Measurements from ENCODE around the gene KBTBD12. TPM values are rescaled to one million over a fixed set of nuclear protein-coding genes. Genes with fewer than 3 reads are reported as not detected.

KBTBD12 gene
- total and polyA plus RNA-seq, 12 donors: 5.1 to 54.2 (median 31.5) TPM

DNA sequence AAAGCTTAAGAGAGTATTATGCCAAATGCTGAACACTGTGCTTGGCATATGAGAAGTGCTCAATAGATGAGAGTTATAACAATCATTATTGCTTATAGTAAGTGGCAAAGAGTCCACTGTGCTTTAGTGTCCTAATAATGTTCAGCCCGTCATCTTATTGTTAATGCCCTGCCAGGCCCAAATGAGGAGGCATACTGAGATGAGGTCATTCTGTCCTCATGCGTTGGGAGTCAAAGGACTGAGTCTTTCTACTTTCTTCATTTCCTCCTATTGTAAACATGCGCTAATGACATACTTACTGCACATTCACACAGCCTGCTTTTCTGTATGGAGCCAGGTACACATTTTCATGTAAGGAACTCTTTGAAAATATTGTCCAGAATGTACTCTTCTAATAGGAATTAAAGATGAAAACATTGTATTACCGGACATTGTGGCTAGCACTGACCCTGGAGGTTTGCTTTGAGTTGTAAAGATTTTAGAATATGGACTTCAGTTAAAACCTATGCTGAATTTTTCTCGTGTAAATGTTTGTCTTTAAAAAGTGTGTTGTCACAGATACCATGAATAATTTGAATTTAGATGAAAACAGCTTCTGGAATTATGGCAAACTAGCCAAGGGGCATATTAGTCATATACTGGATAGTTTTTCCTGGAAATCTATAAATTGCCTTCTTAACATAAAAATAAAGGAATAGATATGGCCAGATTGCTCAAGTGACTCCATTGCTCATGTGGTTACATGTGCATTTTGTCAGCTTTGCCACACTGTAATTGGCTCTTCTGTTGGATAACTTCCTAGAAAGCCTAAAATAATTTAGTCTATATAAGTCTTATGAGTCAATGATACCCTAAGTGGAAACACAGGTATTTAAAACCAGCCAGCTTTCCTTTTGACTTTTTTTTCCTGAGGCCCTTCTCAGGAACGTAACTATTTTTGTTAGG lies 38.3 kb downstream of the KBTBD12 start:
- no peaks in the 10 kb centered on the region for H3K36me3 ChIP-seq
- no peak overlapping the region for H3K4me3 ChIP-seq
- H3K9me3 ChIP-seq: no peaks in the 10 kb centered on the region
- H3K27ac ChIP-seq: peak overlapping the region; percentile 46 to 94 (median 86)
- DNase-seq: peak in 1 of 2 donors; percentile 43
- peak; percentile 54 to 89 (median 78) for ATAC-seq
- intact Hi-C loops (cut with DNase I): loop anchor here in 3 of 10 donors (2.0 to 5.0 kb wide), 2 partner anchors 36 to 39 kb away; partner anchors contain the start of gene KBTBD12 (in 3 of the 3)
- TF ChIP-seq, protein P1, sequence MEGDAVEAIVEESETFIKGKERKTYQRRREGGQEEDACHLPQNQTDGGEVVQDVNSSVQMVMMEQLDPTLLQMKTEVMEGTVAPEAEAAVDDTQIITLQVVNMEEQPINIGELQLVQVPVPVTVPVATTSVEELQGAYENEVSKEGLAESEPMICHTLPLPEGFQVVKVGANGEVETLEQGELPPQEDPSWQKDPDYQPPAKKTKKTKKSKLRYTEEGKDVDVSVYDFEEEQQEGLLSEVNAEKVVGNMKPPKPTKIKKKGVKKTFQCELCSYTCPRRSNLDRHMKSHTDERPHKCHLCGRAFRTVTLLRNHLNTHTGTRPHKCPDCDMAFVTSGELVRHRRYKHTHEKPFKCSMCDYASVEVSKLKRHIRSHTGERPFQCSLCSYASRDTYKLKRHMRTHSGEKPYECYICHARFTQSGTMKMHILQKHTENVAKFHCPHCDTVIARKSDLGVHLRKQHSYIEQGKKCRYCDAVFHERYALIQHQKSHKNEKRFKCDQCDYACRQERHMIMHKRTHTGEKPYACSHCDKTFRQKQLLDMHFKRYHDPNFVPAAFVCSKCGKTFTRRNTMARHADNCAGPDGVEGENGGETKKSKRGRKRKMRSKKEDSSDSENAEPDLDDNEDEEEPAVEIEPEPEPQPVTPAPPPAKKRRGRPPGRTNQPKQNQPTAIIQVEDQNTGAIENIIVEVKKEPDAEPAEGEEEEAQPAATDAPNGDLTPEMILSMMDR (IDR thresholded peaks at IDR 0.05): no peak
- H3K4me1 ChIP-seq: peaks cover 2 to 65% (median 34%) of the 10 kb centered on the region in 9 donors
- H3K27me3 ChIP-seq: no peaks in the 10 kb centered on the region
- 48% methylated on average over 6 of the region's 6 CpGs for WGBS, 2 donors

DNA sequence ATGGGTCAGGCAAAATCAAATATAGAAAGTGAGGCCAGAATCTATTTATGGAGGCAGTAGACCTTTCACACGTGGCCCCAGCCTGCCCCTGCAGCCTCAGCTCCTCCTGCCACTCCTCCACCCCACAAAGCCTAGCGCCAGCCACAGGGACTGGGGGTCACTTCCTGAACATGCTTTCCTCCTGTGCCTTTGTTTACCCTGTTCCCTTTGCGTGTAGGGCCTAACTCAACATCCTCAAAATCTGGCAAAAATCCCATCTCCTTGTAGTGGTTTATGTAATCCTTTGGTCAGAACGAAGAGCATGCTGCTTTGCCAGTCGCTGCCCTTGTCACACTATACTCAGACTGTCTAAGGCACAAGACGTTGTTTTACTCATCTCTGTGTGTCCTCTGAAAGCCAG lies 39.6 kb downstream of the KBTBD12 start:
- peak; percentile 50 to 73 for DNase-seq
- WGBS, 2 donors: 32 to 47% methylated on average over 6 of the region's 6 CpGs
- H3K4me3 ChIP-seq: no peak overlapping the region
- TF ChIP-seq, protein P1 (IDR thresholded peaks at IDR 0.05): no peak
- peaks cover 2 to 61% (median 31%) of the 10 kb centered on the region in 9 donors for H3K4me1 ChIP-seq
- peak; percentile 87 to 95 (median 90) for ATAC-seq
- no peaks in the 10 kb centered on the region for H3K36me3 ChIP-seq
- intact Hi-C loops (cut with DNase I): loop anchor here in 3 of 10 donors (2.0 to 5.0 kb wide), 2 partner anchors 37 to 40 kb away; partner anchors contain the start of gene KBTBD12 (in 3 of the 3)
- H3K27me3 ChIP-seq: no peaks in the 10 kb centered on the region
- no peaks in the 10 kb centered on the region for H3K9me3 ChIP-seq
- H3K27ac ChIP-seq: peak overlapping the region; percentile 46 to 94 (median 86)

DNA sequence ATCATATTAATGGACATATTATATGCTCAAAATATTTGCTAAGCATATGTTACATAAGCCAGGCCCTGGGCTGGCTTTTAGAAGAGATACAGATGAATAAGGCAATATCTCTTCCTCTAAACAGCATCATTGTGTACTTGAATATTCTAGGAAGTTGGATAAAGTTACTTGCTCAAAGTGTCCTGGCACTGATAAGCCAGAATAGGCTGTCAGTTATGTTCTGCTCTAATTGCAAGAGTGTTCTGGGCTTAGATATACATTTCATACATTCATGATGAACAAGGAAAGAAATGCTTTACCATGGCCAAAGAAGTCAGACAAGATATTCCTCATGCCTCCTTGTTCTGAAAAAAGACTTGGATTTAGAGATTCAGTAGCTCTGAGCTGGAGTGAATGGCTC lies 40.7 kb downstream of the KBTBD12 start:
- Histone ChIP-seq H3K27me3 (no peaks in the 10 kb centered on the region), H3K4me1 (peaks cover 2 to 60% (median 24%) of the 10 kb centered on the region in 9 donors), H3K9me3 (no peaks in the 10 kb centered on the region), H3K27ac (peak overlapping the region; percentile 46 to 94 (median 86)), H3K36me3 (no peaks in the 10 kb centered on the region), H3K4me3 (no peak overlapping the region)
- peak in 4 of 8 donors; percentile 19 to 46 (median 37) for ATAC-seq
- no peak for DNase-seq
- intact Hi-C loops (cut with DNase I): loop anchor here in 1 of 10 donors (2.0 kb wide), 1 partner anchor 41 kb away; the partner anchor contains the start of gene KBTBD12
- TF ChIP-seq, protein P1 (IDR thresholded peaks at IDR 0.05): no peak

DNA sequence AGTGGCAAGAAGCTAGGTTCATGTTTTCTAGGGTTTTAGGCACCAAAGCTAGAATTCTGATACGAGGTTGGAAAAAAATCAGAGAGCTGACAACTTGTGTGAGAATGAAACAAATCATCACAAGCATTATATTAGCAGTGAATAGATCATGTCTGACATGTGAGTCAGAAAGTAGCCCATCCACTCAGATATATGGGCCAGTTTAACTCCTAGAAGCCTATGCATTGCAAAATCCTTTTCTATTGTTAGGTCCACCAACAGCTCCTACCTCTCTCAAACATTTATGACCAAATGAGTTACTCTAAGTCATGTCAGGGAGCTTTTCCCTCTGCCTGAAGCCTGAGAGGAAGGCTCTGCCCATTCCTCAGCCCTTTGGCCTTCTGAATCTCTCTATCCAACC lies 44.0 kb downstream of the KBTBD12 start:
- ATAC-seq: no peak

More for the DNA sequence above, 44.0 kb downstream of the KBTBD12 start:
- peak overlapping the region in 7 of 10 donors; percentile 7 to 94 (median 69) for H3K27ac ChIP-seq
- H3K4me3 ChIP-seq: no peak overlapping the region
- intact Hi-C loops (cut with DNase I): no loop called here
- 87 to 88% methylated on average over 1 of the region's 1 CpG for WGBS, 2 donors
- peaks cover 0 to 62% (median 14%) of the 10 kb centered on the region in 9 donors for H3K4me1 ChIP-seq
- H3K27me3 ChIP-seq: no peaks in the 10 kb centered on the region
- no peaks in the 10 kb centered on the region for H3K9me3 ChIP-seq
- TF ChIP-seq, protein P1 (IDR thresholded peaks at IDR 0.05): no peak
- DNase-seq: no peak
- H3K36me3 ChIP-seq: no peaks in the 10 kb centered on the region
